ENCODE measurements around the gene ELK3.

The ELK3 gene

GRCh38 chr12:96257550-96258103, 63.5 kb downstream of the ELK3 start:
- TF ChIP-seq POLR2AphosphoS5 (IDR thresholded peaks at IDR 0.05; ENCODE audit: low read depth): no peak
- H3K4me3 ChIP-seq (replicated peaks; ENCODE audit: insufficient read depth, low read length): no peak overlapping the region
- DNase-seq (ENCODE audit: low read depth in 1 of 2, low spot score in 1 of 2): no peak
- no peaks in the 10 kb centered on the region for H3K27me3 ChIP-seq (ENCODE audit: insufficient read depth, poor library complexity, severe bottlenecking)
- H3K27ac ChIP-seq (replicated peaks): no peak overlapping the region

GRCh38 chr12:96258104-96258961, 64.2 kb downstream of the ELK3 start:
- Histone ChIP-seq H3K27me3 (ENCODE audit: insufficient read depth, poor library complexity, severe bottlenecking) (no peaks in the 10 kb centered on the region), H3K27ac (replicated peaks) (no peak overlapping the region), H3K4me3 (replicated peaks; ENCODE audit: insufficient read depth, low read length) (no peak overlapping the region)
- no peak for DNase-seq (ENCODE audit: low read depth in 1 of 2, low spot score in 1 of 2)
- TF ChIP-seq REST (IDR thresholded peaks at IDR 0.05; ENCODE audit: insufficient replicate concordance, low read depth) (no peak), GABPA (IDR thresholded peaks at IDR 0.05; ENCODE audit: low read depth) (no peak), CTCF (IDR thresholded peaks at IDR 0.05; ENCODE audit: insufficient read depth, low read length) (no peak)

GRCh38 chr12:96260231-96260630, 66.1 kb downstream of the ELK3 start:
- DNase-seq (ENCODE audit: low read depth in 1 of 2, low spot score in 1 of 2): no peak
- Histone ChIP-seq H3K27ac (replicated peaks) (no peak overlapping the region), H3K27me3 (ENCODE audit: insufficient read depth, poor library complexity, severe bottlenecking) (no peaks in the 10 kb centered on the region), H3K4me3 (replicated peaks; ENCODE audit: insufficient read depth, low read length) (no peak overlapping the region)
- TF ChIP-seq REST (IDR thresholded peaks at IDR 0.05; ENCODE audit: insufficient replicate concordance, low read depth) (no peak), CTCF (IDR thresholded peaks at IDR 0.05; ENCODE audit: insufficient read depth, low read length) (no peak), GABPA (IDR thresholded peaks at IDR 0.05; ENCODE audit: low read depth) (no peak)

GRCh38 chr12:96260644-96261043, 66.5 kb downstream of the ELK3 start:
- Histone ChIP-seq H3K27me3 (ENCODE audit: insufficient read depth, poor library complexity, severe bottlenecking) (no peaks in the 10 kb centered on the region), H3K4me3 (replicated peaks; ENCODE audit: insufficient read depth, low read length) (no peak overlapping the region), H3K27ac (replicated peaks) (no peak overlapping the region)
- DNase-seq (ENCODE audit: low read depth in 1 of 2, low spot score in 1 of 2): no peak
- no peak for TF ChIP-seq POLR2AphosphoS5 (IDR thresholded peaks at IDR 0.05; ENCODE audit: low read depth)
- TF ChIP-seq GABPA (IDR thresholded peaks at IDR 0.05; ENCODE audit: low read depth): no peak
- no peak for TF ChIP-seq CTCF (IDR thresholded peaks at IDR 0.05; ENCODE audit: insufficient read depth, low read length)
- TF ChIP-seq REST (IDR thresholded peaks at IDR 0.05; ENCODE audit: insufficient replicate concordance, low read depth): no peak
- no peak for TF ChIP-seq SPI1 (IDR thresholded peaks at IDR 0.05; ENCODE audit: borderline replicate concordance, low read depth)
